Parathyroid adenoma (tissue), 2 donors: ENCODE results near the gene RPL12.

Experiments
- H2AFZ ChIP-seq: fragments of 300-600 bp; sonication (generic); one replicate; pipeline ENCODE4 v1.7.0; 2017; ENCODE audit warnings: antibody characterized with exemption, mild to moderate bottlenecking
- H3K27ac ChIP-seq: fragments of 300-600 bp; sonication (generic); one replicate; pipeline ENCODE4 v1.7.0; 2017
- H3K27me3 ChIP-seq: fragments of 300-600 bp; sonication (generic); one replicate; pipeline ENCODE4 v1.7.0; 2017; ENCODE audit warnings: low read length; ENCODE audit not compliant: control insufficient read depth, insufficient read depth
- H3K36me3 ChIP-seq: fragments of 300-600 bp; sonication (generic); one replicate; pipeline ENCODE4 v1.7.0; 2017; ENCODE audit warnings: low read length; ENCODE audit not compliant: control insufficient read depth, insufficient read depth
- H3K4me1 ChIP-seq: fragments of 300-600 bp; sonication (generic); one replicate; pipeline ENCODE4 v1.7.0; 2017; ENCODE audit warnings: control low read depth
- H3K4me2 ChIP-seq: fragments of 300-600 bp; sonication (generic); one replicate; pipeline ENCODE4 v1.7.0; 2017; ENCODE audit warnings: low read length
- H3K4me3 ChIP-seq: fragments of 300-600 bp; sonication (generic); one replicate; pipeline ENCODE4 v1.7.0; 2017; ENCODE audit warnings: low read depth, low read length
- H3K79me2 ChIP-seq: fragments of 300-600 bp; sonication (generic); one replicate; pipeline ENCODE4 v1.7.0; 2017; ENCODE audit warnings: control low read depth
- H3K9ac ChIP-seq: fragments of 300-600 bp; sonication (generic); one replicate; pipeline ENCODE4 v1.7.0; 2017; ENCODE audit warnings: mild to moderate bottlenecking
- H3K9me3 ChIP-seq: fragments of 300-600 bp; sonication (generic); one replicate; pipeline ENCODE4 v1.7.0; 2017; ENCODE audit warnings: low read length; ENCODE audit not compliant: control insufficient read depth
- CTCF ChIP-seq: fragments of 300-600 bp; sonication (generic); IDR thresholded peaks from one replicate; pipeline ENCODE4 v1.7.0; 2017; ENCODE audit warnings: antibody characterized with exemption, mild to moderate bottlenecking
- donor health status: primary hyperparathyroidism.

The RPL12 gene

GRCh38 chr9:127405344-127406125 lies 45.7 kb downstream of the RPL12 start:
- no peaks in the 10 kb centered on the region for H3K4me1 ChIP-seq
- no peak overlapping the region for H3K27ac ChIP-seq
- no peak overlapping the region for H3K4me3 ChIP-seq
- H3K27me3 ChIP-seq = no peaks in the 10 kb centered on the region
- TF ChIP-seq CTCF = no peak
- no peaks in the 10 kb centered on the region for H3K79me2 ChIP-seq
- no peak overlapping the region for H3K4me2 ChIP-seq
- H3K9ac ChIP-seq = no peak overlapping the region
- no peak overlapping the region for H2AFZ ChIP-seq
- H3K36me3 ChIP-seq = no peaks in the 10 kb centered on the region
- H3K9me3 ChIP-seq = no peaks in the 10 kb centered on the region

- H3K27ac ChIP-seq = no peak overlapping the region
- no peaks in the 10 kb centered on the region for H3K27me3 ChIP-seq
- no peaks in the 10 kb centered on the region for H3K36me3 ChIP-seq
- no peak overlapping the region for H2AFZ ChIP-seq
- no peaks in the 10 kb centered on the region for H3K79me2 ChIP-seq
- no peak for TF ChIP-seq CTCF
- no peak overlapping the region for H3K9ac ChIP-seq
- no peaks in the 10 kb centered on the region for H3K4me1 ChIP-seq
- no peak overlapping the region for H3K4me3 ChIP-seq
- H3K4me2 ChIP-seq = no peak overlapping the region
- H3K9me3 ChIP-seq = no peaks in the 10 kb centered on the region
Observed at GRCh38 chr9:127404631-127405030, 46.6 kb downstream of the RPL12 start.

- no peaks in the 10 kb centered on the region for H3K36me3 ChIP-seq
- H3K9ac ChIP-seq = no peak overlapping the region
- H3K4me2 ChIP-seq = no peak overlapping the region
- H3K4me1 ChIP-seq = no peaks in the 10 kb centered on the region
- no peaks in the 10 kb centered on the region for H3K27me3 ChIP-seq
- no peak overlapping the region for H2AFZ ChIP-seq
- no peak overlapping the region for H3K27ac ChIP-seq
- no peaks in the 10 kb centered on the region for H3K9me3 ChIP-seq
- no peak for TF ChIP-seq CTCF
- H3K79me2 ChIP-seq = no peaks in the 10 kb centered on the region
- H3K4me3 ChIP-seq = no peak overlapping the region
Observed at GRCh38 chr9:127403507-127404192, 47.6 kb downstream of the RPL12 start.

GRCh38 chr9:127402401-127403090 lies 48.7 kb downstream of the RPL12 start:
- H3K4me3 ChIP-seq = no peak overlapping the region
- H2AFZ ChIP-seq = no peak overlapping the region
- no peaks in the 10 kb centered on the region for H3K4me1 ChIP-seq
- H3K4me2 ChIP-seq = no peak overlapping the region
- no peaks in the 10 kb centered on the region for H3K9me3 ChIP-seq
- no peaks in the 10 kb centered on the region for H3K27me3 ChIP-seq
- TF ChIP-seq CTCF = no peak
- no peak overlapping the region for H3K27ac ChIP-seq
- peaks cover 3% of the 10 kb centered on the region for H3K79me2 ChIP-seq
- no peaks in the 10 kb centered on the region for H3K36me3 ChIP-seq
- H3K9ac ChIP-seq = no peak overlapping the region
